Measurements from ENCODE around the gene SYNRG. TPM values are rescaled to one million over a fixed set of nuclear protein-coding genes. Genes with fewer than 3 reads are reported as not detected.

SYNRG gene
- total and polyA plus RNA-seq, 4 donors = 6.5 to 20.5 (median 15.9) TPM

DNA sequence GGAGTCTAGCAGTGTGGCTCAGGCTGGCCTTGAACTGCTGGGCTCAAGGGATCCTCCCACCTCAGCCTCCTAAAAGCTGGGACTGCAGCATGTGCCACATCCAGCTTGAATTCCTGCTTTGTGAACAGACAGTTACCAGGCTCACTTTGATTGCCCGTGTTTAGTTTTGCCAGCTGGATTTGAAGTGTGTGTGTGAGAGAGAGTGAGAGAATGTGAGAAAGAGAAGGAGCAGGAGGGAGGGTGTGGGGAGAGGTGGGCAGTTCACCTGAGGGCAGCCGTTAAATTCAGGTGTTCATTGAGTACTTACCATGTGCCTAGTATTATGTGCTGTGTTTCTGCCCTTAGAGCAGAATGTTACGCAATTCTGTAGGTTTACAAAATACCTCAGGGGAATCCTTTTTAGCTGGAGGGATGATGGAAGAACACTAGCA, 114.8 kb downstream of the SYNRG start:
- Histone ChIP-seq H3K9ac (ENCODE audit: low read depth in 1 of 2, low read length in 2 of 2) (no peak overlapping the region), H3K9me3 (ENCODE audit: control insufficient read depth in 4 of 4, low read length in 3 of 4) (no peaks in the 10 kb centered on the region), H3K27ac (ENCODE audit: low read depth in 1 of 2, low read length in 2 of 2) (no peak overlapping the region), H3K27me3 (ENCODE audit: control insufficient read depth in 4 of 4, insufficient read depth in 4 of 4, low read length in 3 of 4) (no peaks in the 10 kb centered on the region), H3K4me1 (ENCODE audit: control insufficient read depth in 4 of 4, insufficient read depth in 4 of 4, low read length in 3 of 4) (peaks cover 3 to 37% (median 29%) of the 10 kb centered on the region in 4 donors), H3K4me3 (ENCODE audit: low read depth in 1 of 3, low read length in 3 of 3) (no peak overlapping the region), H3K36me3 (ENCODE audit: control insufficient read depth in 4 of 4, insufficient read depth in 3 of 4, low read depth in 1 of 4, low read length in 3 of 4) (no peaks in the 10 kb centered on the region)
- WGBS = 65% methylated on average over 3 of the region's 3 CpGs
- no peak for DNase-seq (ENCODE audit: low spot score)
- no peak for TF ChIP-seq SP1 (IDR thresholded peaks at IDR 0.05)
- TF ChIP-seq HNF4G (IDR thresholded peaks at IDR 0.05) = no peak
- no peak for TF ChIP-seq FOXA1 (IDR thresholded peaks at IDR 0.05)
- TF ChIP-seq HNF4A (conservative IDR thresholded peaks at IDR 0.05) = no peak
- TF ChIP-seq, protein P1, sequence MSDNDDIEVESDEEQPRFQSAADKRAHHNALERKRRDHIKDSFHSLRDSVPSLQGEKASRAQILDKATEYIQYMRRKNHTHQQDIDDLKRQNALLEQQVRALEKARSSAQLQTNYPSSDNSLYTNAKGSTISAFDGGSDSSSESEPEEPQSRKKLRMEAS (IDR thresholded peaks at IDR 0.05) = no peak
- TF ChIP-seq, protein P2, sequence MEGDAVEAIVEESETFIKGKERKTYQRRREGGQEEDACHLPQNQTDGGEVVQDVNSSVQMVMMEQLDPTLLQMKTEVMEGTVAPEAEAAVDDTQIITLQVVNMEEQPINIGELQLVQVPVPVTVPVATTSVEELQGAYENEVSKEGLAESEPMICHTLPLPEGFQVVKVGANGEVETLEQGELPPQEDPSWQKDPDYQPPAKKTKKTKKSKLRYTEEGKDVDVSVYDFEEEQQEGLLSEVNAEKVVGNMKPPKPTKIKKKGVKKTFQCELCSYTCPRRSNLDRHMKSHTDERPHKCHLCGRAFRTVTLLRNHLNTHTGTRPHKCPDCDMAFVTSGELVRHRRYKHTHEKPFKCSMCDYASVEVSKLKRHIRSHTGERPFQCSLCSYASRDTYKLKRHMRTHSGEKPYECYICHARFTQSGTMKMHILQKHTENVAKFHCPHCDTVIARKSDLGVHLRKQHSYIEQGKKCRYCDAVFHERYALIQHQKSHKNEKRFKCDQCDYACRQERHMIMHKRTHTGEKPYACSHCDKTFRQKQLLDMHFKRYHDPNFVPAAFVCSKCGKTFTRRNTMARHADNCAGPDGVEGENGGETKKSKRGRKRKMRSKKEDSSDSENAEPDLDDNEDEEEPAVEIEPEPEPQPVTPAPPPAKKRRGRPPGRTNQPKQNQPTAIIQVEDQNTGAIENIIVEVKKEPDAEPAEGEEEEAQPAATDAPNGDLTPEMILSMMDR (IDR thresholded peaks at IDR 0.05; ENCODE audit: low read depth, low read length, missing input control) = no peak
- TF ChIP-seq EGR1 (IDR thresholded peaks at IDR 0.05; ENCODE audit: low read depth in 2 of 2) = no peak

DNA sequence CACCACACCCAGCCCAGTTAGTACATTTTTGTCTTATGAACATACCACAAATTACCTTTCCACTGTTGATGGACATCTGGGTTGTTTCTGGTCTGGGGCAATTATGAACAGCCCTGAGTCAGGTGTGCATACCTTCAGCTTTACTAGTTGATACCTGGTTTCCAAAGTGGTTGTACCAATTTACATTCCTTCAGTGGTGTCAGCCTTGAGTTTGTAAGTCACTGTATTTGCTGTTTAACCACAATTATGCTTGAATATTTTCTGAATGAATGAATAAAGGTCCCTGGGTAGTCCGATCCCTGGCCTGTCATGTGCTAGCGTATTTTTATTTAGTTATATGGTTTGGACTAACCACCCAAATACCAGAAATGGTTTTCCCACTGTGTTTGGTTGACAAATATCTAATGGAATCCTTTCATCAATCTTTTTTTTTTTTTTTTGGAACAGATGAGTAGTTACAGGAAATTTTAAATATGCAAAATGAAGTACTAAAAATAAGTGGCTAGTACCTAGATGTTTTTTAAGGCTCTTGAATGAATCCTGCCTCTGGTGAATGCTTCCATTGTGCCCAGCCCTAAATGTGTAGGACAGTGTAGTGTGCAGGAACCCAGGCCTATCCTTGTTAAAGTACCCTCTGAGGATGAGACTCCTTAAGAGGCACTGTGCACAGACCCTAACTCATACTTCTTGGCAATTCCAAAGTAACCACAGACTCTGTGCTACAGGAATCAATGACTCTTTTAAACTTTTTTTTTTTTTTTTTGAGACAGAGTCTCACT, 115.8 kb downstream of the SYNRG start:
- Histone ChIP-seq H3K9ac (ENCODE audit: low read depth in 1 of 2, low read length in 2 of 2) (no peak overlapping the region), H3K9me3 (ENCODE audit: control insufficient read depth in 4 of 4, low read length in 3 of 4) (no peaks in the 10 kb centered on the region), H3K4me3 (ENCODE audit: low read depth in 1 of 3, low read length in 3 of 3) (no peak overlapping the region), H3K4me1 (ENCODE audit: control insufficient read depth in 4 of 4, insufficient read depth in 4 of 4, low read length in 3 of 4) (peaks cover 3 to 46% (median 36%) of the 10 kb centered on the region in 4 donors), H3K36me3 (ENCODE audit: control insufficient read depth in 4 of 4, insufficient read depth in 3 of 4, low read depth in 1 of 4, low read length in 3 of 4) (no peaks in the 10 kb centered on the region), H3K27ac (ENCODE audit: low read depth in 1 of 2, low read length in 2 of 2) (no peak overlapping the region), H3K27me3 (ENCODE audit: control insufficient read depth in 4 of 4, insufficient read depth in 4 of 4, low read length in 3 of 4) (no peaks in the 10 kb centered on the region)
- 95% methylated on average over 2 of the region's 2 CpGs for WGBS
- TF ChIP-seq RXRA (IDR thresholded peaks at IDR 0.05) (no peak), FOXA2 (IDR thresholded peaks at IDR 0.05) (no peak), FOXA1 (IDR thresholded peaks at IDR 0.05) (no peak), SP1 (IDR thresholded peaks at IDR 0.05) (no peak), HNF4A (conservative IDR thresholded peaks at IDR 0.05) (no peak), JUND (IDR thresholded peaks at IDR 0.05) (no peak), GABPA (IDR thresholded peaks at IDR 0.05 in 1 of 2, conservative IDR thresholded peaks at IDR 0.05 in 1 of 2) (no peak), EGR1 (IDR thresholded peaks at IDR 0.05; ENCODE audit: low read depth in 2 of 2) (no peak), TAF1 (conservative IDR thresholded peaks at IDR 0.05) (no peak), NR2F2 (IDR thresholded peaks at IDR 0.05) (no peak), YY1 (IDR thresholded peaks at IDR 0.05) (no peak)
- TF ChIP-seq, protein P2 (IDR thresholded peaks at IDR 0.05; ENCODE audit: low read depth, low read length, missing input control) = no peak
- TF ChIP-seq, protein P1 (IDR thresholded peaks at IDR 0.05) = no peak
- TF ChIP-seq, protein P3, sequence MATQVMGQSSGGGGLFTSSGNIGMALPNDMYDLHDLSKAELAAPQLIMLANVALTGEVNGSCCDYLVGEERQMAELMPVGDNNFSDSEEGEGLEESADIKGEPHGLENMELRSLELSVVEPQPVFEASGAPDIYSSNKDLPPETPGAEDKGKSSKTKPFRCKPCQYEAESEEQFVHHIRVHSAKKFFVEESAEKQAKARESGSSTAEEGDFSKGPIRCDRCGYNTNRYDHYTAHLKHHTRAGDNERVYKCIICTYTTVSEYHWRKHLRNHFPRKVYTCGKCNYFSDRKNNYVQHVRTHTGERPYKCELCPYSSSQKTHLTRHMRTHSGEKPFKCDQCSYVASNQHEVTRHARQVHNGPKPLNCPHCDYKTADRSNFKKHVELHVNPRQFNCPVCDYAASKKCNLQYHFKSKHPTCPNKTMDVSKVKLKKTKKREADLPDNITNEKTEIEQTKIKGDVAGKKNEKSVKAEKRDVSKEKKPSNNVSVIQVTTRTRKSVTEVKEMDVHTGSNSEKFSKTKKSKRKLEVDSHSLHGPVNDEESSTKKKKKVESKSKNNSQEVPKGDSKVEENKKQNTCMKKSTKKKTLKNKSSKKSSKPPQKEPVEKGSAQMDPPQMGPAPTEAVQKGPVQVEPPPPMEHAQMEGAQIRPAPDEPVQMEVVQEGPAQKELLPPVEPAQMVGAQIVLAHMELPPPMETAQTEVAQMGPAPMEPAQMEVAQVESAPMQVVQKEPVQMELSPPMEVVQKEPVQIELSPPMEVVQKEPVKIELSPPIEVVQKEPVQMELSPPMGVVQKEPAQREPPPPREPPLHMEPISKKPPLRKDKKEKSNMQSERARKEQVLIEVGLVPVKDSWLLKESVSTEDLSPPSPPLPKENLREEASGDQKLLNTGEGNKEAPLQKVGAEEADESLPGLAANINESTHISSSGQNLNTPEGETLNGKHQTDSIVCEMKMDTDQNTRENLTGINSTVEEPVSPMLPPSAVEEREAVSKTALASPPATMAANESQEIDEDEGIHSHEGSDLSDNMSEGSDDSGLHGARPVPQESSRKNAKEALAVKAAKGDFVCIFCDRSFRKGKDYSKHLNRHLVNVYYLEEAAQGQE (IDR thresholded peaks at IDR 0.05) = no peak
- TF ChIP-seq, protein P4, sequence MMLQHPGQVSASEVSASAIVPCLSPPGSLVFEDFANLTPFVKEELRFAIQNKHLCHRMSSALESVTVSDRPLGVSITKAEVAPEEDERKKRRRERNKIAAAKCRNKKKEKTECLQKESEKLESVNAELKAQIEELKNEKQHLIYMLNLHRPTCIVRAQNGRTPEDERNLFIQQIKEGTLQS (IDR thresholded peaks at IDR 0.05) = no peak
- TF ChIP-seq, protein P5, sequence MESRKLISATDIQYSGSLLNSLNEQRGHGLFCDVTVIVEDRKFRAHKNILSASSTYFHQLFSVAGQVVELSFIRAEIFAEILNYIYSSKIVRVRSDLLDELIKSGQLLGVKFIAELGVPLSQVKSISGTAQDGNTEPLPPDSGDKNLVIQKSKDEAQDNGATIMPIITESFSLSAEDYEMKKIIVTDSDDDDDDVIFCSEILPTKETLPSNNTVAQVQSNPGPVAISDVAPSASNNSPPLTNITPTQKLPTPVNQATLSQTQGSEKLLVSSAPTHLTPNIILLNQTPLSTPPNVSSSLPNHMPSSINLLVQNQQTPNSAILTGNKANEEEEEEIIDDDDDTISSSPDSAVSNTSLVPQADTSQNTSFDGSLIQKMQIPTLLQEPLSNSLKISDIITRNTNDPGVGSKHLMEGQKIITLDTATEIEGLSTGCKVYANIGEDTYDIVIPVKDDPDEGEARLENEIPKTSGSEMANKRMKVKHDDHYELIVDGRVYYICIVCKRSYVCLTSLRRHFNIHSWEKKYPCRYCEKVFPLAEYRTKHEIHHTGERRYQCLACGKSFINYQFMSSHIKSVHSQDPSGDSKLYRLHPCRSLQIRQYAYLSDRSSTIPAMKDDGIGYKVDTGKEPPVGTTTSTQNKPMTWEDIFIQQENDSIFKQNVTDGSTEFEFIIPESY (IDR thresholded peaks at IDR 0.05) = no peak
- DNase-seq (ENCODE audit: low spot score) = no peak

Data from liver (tissue), 9 donors.